Endothelial cell of umbilical vein (primary cell): Measurements from ENCODE around the gene MYMK. TPM values are rescaled to one million over a fixed set of nuclear protein-coding genes. Genes with fewer than 3 reads are reported as not detected.

ENCODE experiments used
- BruUV-seq: library from RNA; stranded (reverse); fragments of 400-500 nt; replicated peaks from 2 replicates; lab custom pipeline; 2021; lab: Mats Ljungman, UMichigan
- CTCF ChIA-PET: fragments of 300-600, 350-600 bp; sonication (Branson Sonifier 250); formaldehyde crosslinking; loops from one replicate; lab custom pipeline; 2021; ENCODE audit warnings: antibody characterized with exemption, inconsistent platforms; lab: Charles Lee
- POLR2A ChIA-PET: fragments of 300-600, 350-600 bp; sonication (Branson Sonifier 250); formaldehyde crosslinking; loops from one replicate; lab custom pipeline; 2021; ENCODE audit warnings: antibody characterized with exemption, inconsistent platforms; lab: Charles Lee
- DNase-seq: peaks from one replicate; pipeline ENCODE4 v3.0.0-alpha.2; 2011; ENCODE audit warnings: low read depth, low spot score
- FAIRE-seq: peaks from 2 replicates; lab custom pipeline; 2011; peaks lifted over from hg19 to GRCh38; lab: Jason Lieb, UNC
- H2AFZ ChIP-seq: 2 replicates; pipeline ENCODE4 v1.6.0; 2012; ENCODE audit warnings: low read depth, low read length, control low read depth, inconsistent platforms
- H3K27ac ChIP-seq: 2 replicates; pipeline ENCODE4 v1.5.1; 2011; ENCODE audit warnings: low read depth, mild to moderate bottlenecking, control low read depth, low read length, moderate library complexity; ENCODE audit not compliant: insufficient read depth
- H3K27me3 ChIP-seq, 2 experiments: 2 replicates each; pipeline versions ENCODE4 v1.6.0 to v1.6.1; 2011; ENCODE audit warnings: low read length in 2 of 2, mixed read lengths in 1 of 2; ENCODE audit not compliant: control insufficient read depth in 2 of 2, insufficient read depth in 2 of 2
- H3K36me3 ChIP-seq, 2 experiments: 2 replicates in 1 of 2; 3 replicates in 1 of 2; pipeline ENCODE4 v1.5.1; 2011; ENCODE audit warnings: low read length in 2 of 2, mild to moderate bottlenecking in 1 of 2, moderate library complexity in 1 of 2; ENCODE audit not compliant: control insufficient read depth in 2 of 2, insufficient read depth in 2 of 2; ENCODE audit errors: extremely low read depth in 1 of 2
- H3K4me1 ChIP-seq: 3 replicates; pipeline ENCODE4 v1.5.1; 2011; ENCODE audit warnings: mild to moderate bottlenecking, low read length; ENCODE audit not compliant: control insufficient read depth, insufficient read depth; ENCODE audit errors: extremely low read depth
- H3K4me2 ChIP-seq: 2 replicates; pipeline ENCODE4 v1.6.1; 2011; ENCODE audit warnings: low read length, control low read depth, mixed read lengths; ENCODE audit not compliant: insufficient read depth
- H3K4me3 ChIP-seq, 3 experiments: fragments of 200-600 bp in 1 of 3; sonication (generic), shearing (Covaris generic) in 1 of 3; replicated peaks in 1 of 3; 2 replicates each; pipeline ENCODE4 v1.5.1; 2011 to 2016; ENCODE audit warnings: control low read depth in 3 of 3, low read length in 3 of 3, mild to moderate bottlenecking in 2 of 3, inconsistent platforms in 1 of 3, low read depth in 1 of 3, moderate library complexity in 1 of 3; ENCODE audit not compliant: insufficient read depth in 1 of 3
- H3K79me2 ChIP-seq: 2 replicates; pipeline ENCODE4 v1.6.0; 2012; ENCODE audit warnings: low read length, inconsistent platforms; ENCODE audit not compliant: control insufficient read depth, insufficient read depth
- H3K9ac ChIP-seq: replicated peaks from 2 replicates; pipeline ENCODE3; 2011; ENCODE audit warnings: low read length, control low read depth; ENCODE audit not compliant: insufficient read depth; ENCODE audit errors: extremely low read depth
- H3K9me1 ChIP-seq: replicated peaks from 3 replicates; pipeline ENCODE4 v1.6.0; 2011; ENCODE audit warnings: mild to moderate bottlenecking, low read length; ENCODE audit not compliant: control insufficient read depth, insufficient read depth; ENCODE audit errors: extremely low read depth
- H3K9me3 ChIP-seq: replicated peaks from 2 replicates; pipeline ENCODE4 v1.5.1; 2012; ENCODE audit warnings: low read length, inconsistent platforms; ENCODE audit not compliant: control insufficient read depth, insufficient read depth
- H4K20me1 ChIP-seq: replicated peaks from 2 replicates; pipeline ENCODE3; 2011; ENCODE audit warnings: mild to moderate bottlenecking, low read length; ENCODE audit not compliant: control insufficient read depth, insufficient read depth; ENCODE audit errors: extremely low read depth
- EZH2 ChIP-seq: IDR thresholded peaks from 2 replicates; pipeline ENCODE4 v1.6.1; 2012; ENCODE audit warnings: borderline replicate concordance, low read depth, mild to moderate bottlenecking, moderate library complexity, low read length, inconsistent platforms; ENCODE audit not compliant: severe bottlenecking
- FOS ChIP-seq: IDR thresholded peaks from 2 replicates; pipeline ENCODE4 v1.6.1; 2011; ENCODE audit warnings: mild to moderate bottlenecking, low read length, moderate library complexity, borderline replicate concordance; ENCODE audit not compliant: insufficient read depth
- GATA2 ChIP-seq: IDR thresholded peaks from 2 replicates; pipeline ENCODE4 v1.7.0; 2011; ENCODE audit warnings: low read depth, mild to moderate bottlenecking, moderate library complexity, mixed read lengths, low read length; ENCODE audit not compliant: insufficient read length, insufficient read depth
- JUN ChIP-seq: IDR thresholded peaks from 2 replicates; pipeline ENCODE4 v1.6.1; 2011; ENCODE audit warnings: borderline replicate concordance, low read depth; ENCODE audit not compliant: insufficient read length, insufficient read depth
- MAX ChIP-seq: IDR thresholded peaks from 2 replicates; pipeline ENCODE4 v1.6.1; 2011; ENCODE audit not compliant: insufficient read depth, insufficient read length
- MYC ChIP-seq: IDR thresholded peaks from one replicate; pipeline ENCODE4 v1.6.1; 2011; ENCODE audit warnings: mild to moderate bottlenecking, low read depth, low read length
- POLR2A ChIP-seq: IDR thresholded peaks from 2 replicates; pipeline ENCODE4 v1.6.1; 2012; ENCODE audit warnings: low read depth, mild to moderate bottlenecking, control low read depth, low read length
- POLR2AphosphoS5 ChIP-seq: IDR thresholded peaks from 2 replicates; pipeline ENCODE4 v1.6.1; 2012; ENCODE audit warnings: low read depth, mild to moderate bottlenecking, control low read depth, low read length, moderate library complexity; ENCODE audit not compliant: insufficient read depth
- dilution Hi-C: fragments of 300-500 bp; cut with MboI; formaldehyde crosslinking; loops from one replicate; pipeline ENCODE4 v1.15.0; 2019; ENCODE audit warnings: low sequenced_read_pairs; ENCODE audit not compliant: extremely low pct_ligation_motif_present
- intact Hi-C: fragments of 100-400 bp; cut with micrococcal nuclease; formaldehyde crosslinking; loops from one replicate; pipeline ENCODE4 v1.10.0; 2022
- polyA plus RNA-seq, 4 experiments: library from polyadenylated mRNA; depleted of rRNA in 3 of 4; stranded (reverse) in 3 of 4; unstranded in 1 of 4; fragments of >200 nt; gene quantifications; 2 replicates each; pipeline versions ENCODE4 v1.2.1 to v1.2.3, GENCODE V29; 2011 to 2012; ENCODE audit warnings: missing spikeins in 1 of 4
- total RNA-seq: library from RNA; stranded (reverse); gene quantifications from 2 replicates; pipeline ENCODE4 v1.2.3, GENCODE V29; 2021
- TF ChIP-seq, protein P1 (sequence below), 2 donors: IDR thresholded peaks; 1 replicate in 1 of 2; 2 replicates in 1 of 2; pipeline ENCODE4 v1.5.1; 2011; ENCODE audit warnings: low read length in 2 of 2, mild to moderate bottlenecking in 2 of 2, moderate library complexity in 2 of 2, control low read depth in 1 of 2, inconsistent platforms in 1 of 2, low read depth in 1 of 2; ENCODE audit not compliant: insufficient read depth in 1 of 2; ENCODE audit errors: extremely low read depth in 1 of 2

Gene MYMK
- total and polyA plus RNA-seq, 2 donors (not counting 3 experiments of a cell fraction or from before 2014, with no cell fraction given): not detected

DNA sequence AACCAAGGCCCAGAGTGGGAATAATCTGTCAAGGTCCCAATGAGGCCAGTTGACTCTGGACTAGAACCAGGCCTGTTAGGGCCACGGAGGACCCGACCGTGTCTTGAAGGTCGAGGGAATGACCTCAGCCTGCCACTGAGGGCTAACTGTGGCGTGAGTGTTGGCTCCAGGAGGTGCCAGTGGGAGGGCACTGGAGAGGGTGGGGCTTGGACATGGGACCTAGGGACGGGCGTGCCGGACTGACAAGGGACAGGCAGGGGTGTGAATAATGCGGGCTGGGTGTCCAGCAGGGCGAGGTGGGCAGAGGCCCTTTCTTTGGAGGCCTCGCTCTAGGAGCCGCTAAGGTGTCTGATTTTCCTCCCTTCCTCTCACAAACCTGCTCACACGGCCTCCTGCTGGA lies 17.2 kb upstream of the MYMK start:
- no peak for TF ChIP-seq FOS
- TF ChIP-seq POLR2AphosphoS5: no peak
- no peak for TF ChIP-seq JUN
- no peak for TF ChIP-seq MAX
- no peak for TF ChIP-seq EZH2
- H2AFZ ChIP-seq: no peak overlapping the region
- H3K79me2 ChIP-seq: no peaks in the 10 kb centered on the region
- no peaks in the 10 kb centered on the region for H3K9me1 ChIP-seq
- no peak overlapping the region for H3K9ac ChIP-seq
- no peaks in the 10 kb centered on the region for H3K9me3 ChIP-seq
- intact Hi-C loops: no loop called here
- BruUV-seq: no TSS peak
- DNase-seq (no peak), FAIRE-seq (no peak)
- H4K20me1 ChIP-seq: no peaks in the 10 kb centered on the region
- H3K36me3 ChIP-seq: no peaks in the 10 kb centered on the region
- dilution Hi-C loops: no loop called here
- H3K4me3 ChIP-seq: no peak overlapping the region
- H3K4me2 ChIP-seq: no peak overlapping the region
- peaks cover 0 to 3% of the 10 kb centered on the region in 2 experiments for H3K27me3 ChIP-seq
- no peaks in the 10 kb centered on the region for H3K4me1 ChIP-seq
- ChIA-PET POLR2A (no interaction called here), CTCF (no interaction called here)
- no peak overlapping the region for H3K27ac ChIP-seq

DNA sequence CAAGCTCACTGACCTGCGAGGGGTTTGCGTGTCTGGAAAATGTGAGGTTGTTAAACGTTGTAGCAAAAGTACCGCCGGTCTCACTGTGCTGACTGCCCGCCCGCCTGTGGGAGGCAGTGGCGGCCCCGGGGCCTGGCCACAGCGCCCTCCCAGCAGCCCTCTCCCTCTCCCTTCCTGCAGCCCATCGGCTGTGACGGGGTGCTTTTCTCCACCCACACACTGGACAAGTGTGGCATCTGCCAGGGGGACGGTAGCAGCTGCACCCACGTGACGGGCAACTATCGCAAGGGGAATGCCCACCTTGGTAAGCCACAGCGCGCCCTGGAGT lies 15.9 kb upstream of the MYMK start:
- no peaks in the 10 kb centered on the region for H4K20me1 ChIP-seq
- H3K36me3 ChIP-seq: no peaks in the 10 kb centered on the region
- no peak overlapping the region for H2AFZ ChIP-seq
- peaks cover 0 to 3% of the 10 kb centered on the region in 2 experiments for H3K27me3 ChIP-seq
- no peaks in the 10 kb centered on the region for H3K9me1 ChIP-seq
- TF ChIP-seq EZH2 (no peak), FOS (no peak), MYC (no peak), POLR2A (no peak), GATA2 (no peak), MAX (no peak), JUN (no peak), POLR2AphosphoS5 (no peak)
- TF ChIP-seq, protein P1, sequence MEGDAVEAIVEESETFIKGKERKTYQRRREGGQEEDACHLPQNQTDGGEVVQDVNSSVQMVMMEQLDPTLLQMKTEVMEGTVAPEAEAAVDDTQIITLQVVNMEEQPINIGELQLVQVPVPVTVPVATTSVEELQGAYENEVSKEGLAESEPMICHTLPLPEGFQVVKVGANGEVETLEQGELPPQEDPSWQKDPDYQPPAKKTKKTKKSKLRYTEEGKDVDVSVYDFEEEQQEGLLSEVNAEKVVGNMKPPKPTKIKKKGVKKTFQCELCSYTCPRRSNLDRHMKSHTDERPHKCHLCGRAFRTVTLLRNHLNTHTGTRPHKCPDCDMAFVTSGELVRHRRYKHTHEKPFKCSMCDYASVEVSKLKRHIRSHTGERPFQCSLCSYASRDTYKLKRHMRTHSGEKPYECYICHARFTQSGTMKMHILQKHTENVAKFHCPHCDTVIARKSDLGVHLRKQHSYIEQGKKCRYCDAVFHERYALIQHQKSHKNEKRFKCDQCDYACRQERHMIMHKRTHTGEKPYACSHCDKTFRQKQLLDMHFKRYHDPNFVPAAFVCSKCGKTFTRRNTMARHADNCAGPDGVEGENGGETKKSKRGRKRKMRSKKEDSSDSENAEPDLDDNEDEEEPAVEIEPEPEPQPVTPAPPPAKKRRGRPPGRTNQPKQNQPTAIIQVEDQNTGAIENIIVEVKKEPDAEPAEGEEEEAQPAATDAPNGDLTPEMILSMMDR (IDR thresholded peaks at IDR 0.05; ENCODE audit: extremely low read depth in 1 of 2, insufficient read depth in 1 of 2, low read depth in 1 of 2, low read length in 2 of 2): no peak
- H3K4me3 ChIP-seq: no peak overlapping the region
- intact Hi-C loops: no loop called here
- BruUV-seq: no TSS peak
- no peak overlapping the region for H3K27ac ChIP-seq
- no peaks in the 10 kb centered on the region for H3K4me1 ChIP-seq
- H3K79me2 ChIP-seq: no peaks in the 10 kb centered on the region
- dilution Hi-C loops: no loop called here
- FAIRE-seq (no peak), DNase-seq (no peak)
- POLR2A ChIA-PET: no interaction called here
- CTCF ChIA-PET: no interaction called here
- H3K9me3 ChIP-seq: no peaks in the 10 kb centered on the region
- no peak overlapping the region for H3K4me2 ChIP-seq
- H3K9ac ChIP-seq: no peak overlapping the region
